ENCODE data around the gene GALNT5.

The GALNT5 gene

GRCh38 chr2:157305723-157306110 lies 48.2 kb downstream of the GALNT5 start:
- Mint-ChIP-seq H3K27ac (ENCODE audit: low read depth) (no peak overlapping the region), H3K27me3 (peaks cover 12% of the 10 kb centered on the region), H3K9me3 (no peaks in the 10 kb centered on the region), H3K4me3 (no peak overlapping the region), H3K4me1 (peaks cover 5% of the 10 kb centered on the region), H3K36me3 (ENCODE audit: insufficient read depth) (no peaks in the 10 kb centered on the region)
- ATAC-seq (replicated peaks; ENCODE audit: extremely low read depth, poor library complexity, severe bottlenecking) = no peak
- DNase-seq (ENCODE audit: low spot score in 2 of 2) = no peak

- no peak overlapping the region for H3K27ac Mint-ChIP-seq (ENCODE audit: low read depth)
- H3K4me3 Mint-ChIP-seq = no peak overlapping the region
- H3K9me3 Mint-ChIP-seq = no peaks in the 10 kb centered on the region
- ATAC-seq (replicated peaks; ENCODE audit: extremely low read depth, poor library complexity, severe bottlenecking) (no peak), DNase-seq (ENCODE audit: low spot score in 2 of 2) (no peak)
- no peaks in the 10 kb centered on the region for H3K36me3 Mint-ChIP-seq (ENCODE audit: insufficient read depth)
- H3K4me1 Mint-ChIP-seq = peaks cover 5% of the 10 kb centered on the region
- H3K27me3 Mint-ChIP-seq = peaks cover 22% of the 10 kb centered on the region
Observed at GRCh38 chr2:157307021-157307420, 49.5 kb downstream of the GALNT5 start.

- H3K9me3 Mint-ChIP-seq = no peaks in the 10 kb centered on the region
- H3K36me3 Mint-ChIP-seq (ENCODE audit: insufficient read depth) = no peaks in the 10 kb centered on the region
- peaks cover 5% of the 10 kb centered on the region for H3K4me1 Mint-ChIP-seq
- H3K27ac Mint-ChIP-seq (ENCODE audit: low read depth) = no peak overlapping the region
- DNase-seq (ENCODE audit: low spot score in 2 of 2) (no peak), ATAC-seq (replicated peaks; ENCODE audit: extremely low read depth, poor library complexity, severe bottlenecking) (no peak)
- no peak overlapping the region for H3K4me3 Mint-ChIP-seq
- H3K27me3 Mint-ChIP-seq = peaks cover 28% of the 10 kb centered on the region
Observed at GRCh38 chr2:157309878-157310277, 52.4 kb downstream of the GALNT5 start.

GRCh38 chr2:157311706-157312105 lies 54.2 kb downstream of the GALNT5 start:
- Mint-ChIP-seq H3K27me3 (peaks cover 28% of the 10 kb centered on the region), H3K9me3 (no peaks in the 10 kb centered on the region), H3K4me1 (peaks cover 1% of the 10 kb centered on the region), H3K36me3 (ENCODE audit: insufficient read depth) (no peaks in the 10 kb centered on the region), H3K4me3 (no peak overlapping the region), H3K27ac (ENCODE audit: low read depth) (no peak overlapping the region)
- DNase-seq (ENCODE audit: low spot score in 2 of 2) = no peak
- no peak for ATAC-seq (replicated peaks; ENCODE audit: extremely low read depth, poor library complexity, severe bottlenecking)

GRCh38 chr2:157312866-157313486 lies 55.5 kb downstream of the GALNT5 start:
- ATAC-seq (replicated peaks; ENCODE audit: extremely low read depth, poor library complexity, severe bottlenecking) (no peak), DNase-seq (ENCODE audit: low spot score in 2 of 2) (no peak)
- Mint-ChIP-seq H3K4me3 (no peak overlapping the region), H3K9me3 (no peaks in the 10 kb centered on the region), H3K4me1 (no peaks in the 10 kb centered on the region), H3K27me3 (peaks cover 28% of the 10 kb centered on the region), H3K36me3 (ENCODE audit: insufficient read depth) (no peaks in the 10 kb centered on the region), H3K27ac (ENCODE audit: low read depth) (no peak overlapping the region)

GRCh38 chr2:157315901-157316300 lies 58.4 kb downstream of the GALNT5 start:
- no peaks in the 10 kb centered on the region for H3K36me3 Mint-ChIP-seq (ENCODE audit: insufficient read depth)
- ATAC-seq (replicated peaks; ENCODE audit: extremely low read depth, poor library complexity, severe bottlenecking) (no peak), DNase-seq (ENCODE audit: low spot score in 2 of 2) (no peak)
- H3K4me3 Mint-ChIP-seq = no peak overlapping the region
- no peak overlapping the region for H3K27ac Mint-ChIP-seq (ENCODE audit: low read depth)
- H3K9me3 Mint-ChIP-seq = no peaks in the 10 kb centered on the region
- H3K4me1 Mint-ChIP-seq = no peaks in the 10 kb centered on the region
- peaks cover 16% of the 10 kb centered on the region for H3K27me3 Mint-ChIP-seq

GRCh38 chr2:157318884-157319283 lies 61.4 kb downstream of the GALNT5 start:
- DNase-seq (ENCODE audit: low spot score in 2 of 2) (no peak), ATAC-seq (replicated peaks; ENCODE audit: extremely low read depth, poor library complexity, severe bottlenecking) (no peak)
- Mint-ChIP-seq H3K4me1 (no peaks in the 10 kb centered on the region), H3K4me3 (no peak overlapping the region), H3K9me3 (no peaks in the 10 kb centered on the region), H3K36me3 (ENCODE audit: insufficient read depth) (peaks cover 3% of the 10 kb centered on the region), H3K27ac (ENCODE audit: low read depth) (no peak overlapping the region), H3K27me3 (no peaks in the 10 kb centered on the region)

GRCh38 chr2:157319795-157320194 lies 62.3 kb downstream of the GALNT5 start:
- H3K9me3 Mint-ChIP-seq = no peaks in the 10 kb centered on the region
- no peak for DNase-seq (ENCODE audit: low spot score in 2 of 2)
- H3K4me3 Mint-ChIP-seq = no peak overlapping the region
- no peaks in the 10 kb centered on the region for H3K4me1 Mint-ChIP-seq
- peaks cover 3% of the 10 kb centered on the region for H3K36me3 Mint-ChIP-seq (ENCODE audit: insufficient read depth)
- H3K27me3 Mint-ChIP-seq = no peaks in the 10 kb centered on the region
- H3K27ac Mint-ChIP-seq (ENCODE audit: low read depth) = no peak overlapping the region
- ATAC-seq (replicated peaks; ENCODE audit: extremely low read depth, poor library complexity, severe bottlenecking) = no peak

- H3K27me3 Mint-ChIP-seq = no peaks in the 10 kb centered on the region
- no peak overlapping the region for H3K4me3 Mint-ChIP-seq
- H3K9me3 Mint-ChIP-seq = no peaks in the 10 kb centered on the region
- no peak overlapping the region for H3K27ac Mint-ChIP-seq (ENCODE audit: low read depth)
- ATAC-seq (replicated peaks; ENCODE audit: extremely low read depth, poor library complexity, severe bottlenecking) = no peak
- peaks cover 3% of the 10 kb centered on the region for H3K36me3 Mint-ChIP-seq (ENCODE audit: insufficient read depth)
- no peaks in the 10 kb centered on the region for H3K4me1 Mint-ChIP-seq
- DNase-seq (ENCODE audit: low spot score in 2 of 2) = no peak
Observed at GRCh38 chr2:157320409-157320808, 62.9 kb downstream of the GALNT5 start.

- Mint-ChIP-seq H3K4me3 (no peak overlapping the region), H3K9me3 (no peaks in the 10 kb centered on the region), H3K27me3 (no peaks in the 10 kb centered on the region), H3K27ac (ENCODE audit: low read depth) (no peak overlapping the region), H3K4me1 (no peaks in the 10 kb centered on the region), H3K36me3 (ENCODE audit: insufficient read depth) (peaks cover 3% of the 10 kb centered on the region)
- ATAC-seq (replicated peaks; ENCODE audit: extremely low read depth, poor library complexity, severe bottlenecking) (no peak), DNase-seq (ENCODE audit: low spot score in 2 of 2) (no peak)
Observed at GRCh38 chr2:157321466-157321865, 64.0 kb downstream of the GALNT5 start.

GRCh38 chr2:157322432-157322831 lies 64.9 kb downstream of the GALNT5 start:
- Mint-ChIP-seq H3K9me3 (no peaks in the 10 kb centered on the region), H3K36me3 (ENCODE audit: insufficient read depth) (peaks cover 3% of the 10 kb centered on the region), H3K27ac (ENCODE audit: low read depth) (no peak overlapping the region), H3K4me3 (no peak overlapping the region), H3K27me3 (no peaks in the 10 kb centered on the region), H3K4me1 (peaks cover 5% of the 10 kb centered on the region)
- ATAC-seq (replicated peaks; ENCODE audit: extremely low read depth, poor library complexity, severe bottlenecking) (no peak), DNase-seq (ENCODE audit: low spot score in 2 of 2) (no peak)

GRCh38 chr2:157324331-157324843 lies 66.9 kb downstream of the GALNT5 start:
- Mint-ChIP-seq H3K27ac (ENCODE audit: low read depth) (no peak overlapping the region), H3K4me3 (no peak overlapping the region), H3K36me3 (ENCODE audit: insufficient read depth) (peaks cover 3% of the 10 kb centered on the region), H3K4me1 (peaks cover 14% of the 10 kb centered on the region), H3K9me3 (no peaks in the 10 kb centered on the region), H3K27me3 (no peaks in the 10 kb centered on the region)
- DNase-seq (ENCODE audit: low spot score in 2 of 2) = no peak
- no peak for ATAC-seq (replicated peaks; ENCODE audit: extremely low read depth, poor library complexity, severe bottlenecking)

- Mint-ChIP-seq H3K27ac (ENCODE audit: low read depth) (no peak within 1 kb of the TSS), H3K4me3 (no peak within 1 kb of the TSS), H3K36me3 (ENCODE audit: insufficient read depth) (peaks cover 3% of the 10 kb centered on the region), H3K9me3 (no peaks in the 10 kb centered on the region), H3K4me1 (peaks cover 23% of the 10 kb centered on the region), H3K27me3 (no peaks in the 10 kb centered on the region)
- ATAC-seq (replicated peaks; ENCODE audit: extremely low read depth, poor library complexity, severe bottlenecking) (no peak), DNase-seq (ENCODE audit: low spot score in 2 of 2) (no peak)
Observed at GRCh38 chr2:157325786-157326185, 68.3 kb downstream of the GALNT5 start, which contains the start of gene ERMN. ERMN (minus strand) TSS chr2:157325824; CDS start chr2:157325642, 182 bp downstream.

Measured in central memory CD8-positive, alpha-beta T cell (primary cell).